Inferior parietal cortex (tissue), 1 donor: ENCODE results near the gene ATP6V0E1.

Experiments
- DNase-seq: peaks from one replicate; pipeline ENCODE4 v3.0.0-alpha.2; 2016; ENCODE audit errors: extremely low spot score

ATP6V0E1 gene

GRCh38 chr5:173078878-173079277 is 95.3 kb downstream of the ATP6V0E1 start:
- DNase-seq: no peak
